DND-41 (cell line): ENCODE results near the gene NEDD4L.

Experiments used
- EZH2 ChIP-seq: IDR thresholded peaks from 3 replicates; pipeline ENCODE4 v1.6.1; 2012; ENCODE audit warnings: borderline replicate concordance, low read depth, mild to moderate bottlenecking, moderate library complexity, low read length, inconsistent platforms; ENCODE audit not compliant: severe bottlenecking
- TF ChIP-seq, protein P1 (sequence below): IDR thresholded peaks from 2 replicates; pipeline ENCODE4 v1.5.1; 2012; ENCODE audit warnings: borderline replicate concordance, low read length, moderate library complexity, mild to moderate bottlenecking; ENCODE audit not compliant: poor library complexity, severe bottlenecking; ENCODE audit errors: extremely low read depth

GRCh38 chr18:58207520-58208152 is 163.6 kb downstream of the NEDD4L start:
- TF ChIP-seq, protein P1, sequence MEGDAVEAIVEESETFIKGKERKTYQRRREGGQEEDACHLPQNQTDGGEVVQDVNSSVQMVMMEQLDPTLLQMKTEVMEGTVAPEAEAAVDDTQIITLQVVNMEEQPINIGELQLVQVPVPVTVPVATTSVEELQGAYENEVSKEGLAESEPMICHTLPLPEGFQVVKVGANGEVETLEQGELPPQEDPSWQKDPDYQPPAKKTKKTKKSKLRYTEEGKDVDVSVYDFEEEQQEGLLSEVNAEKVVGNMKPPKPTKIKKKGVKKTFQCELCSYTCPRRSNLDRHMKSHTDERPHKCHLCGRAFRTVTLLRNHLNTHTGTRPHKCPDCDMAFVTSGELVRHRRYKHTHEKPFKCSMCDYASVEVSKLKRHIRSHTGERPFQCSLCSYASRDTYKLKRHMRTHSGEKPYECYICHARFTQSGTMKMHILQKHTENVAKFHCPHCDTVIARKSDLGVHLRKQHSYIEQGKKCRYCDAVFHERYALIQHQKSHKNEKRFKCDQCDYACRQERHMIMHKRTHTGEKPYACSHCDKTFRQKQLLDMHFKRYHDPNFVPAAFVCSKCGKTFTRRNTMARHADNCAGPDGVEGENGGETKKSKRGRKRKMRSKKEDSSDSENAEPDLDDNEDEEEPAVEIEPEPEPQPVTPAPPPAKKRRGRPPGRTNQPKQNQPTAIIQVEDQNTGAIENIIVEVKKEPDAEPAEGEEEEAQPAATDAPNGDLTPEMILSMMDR = no peak
- no peak for TF ChIP-seq EZH2
